HG02973 (cell line): ENCODE results near the gene C1QTNF8.

Experiments
- ATAC-seq: cut with Tn5 transposase; IDR thresholded peaks from one replicate; pipeline ENCODE4 v1.9.1; 2021; ENCODE audit warnings: moderate library complexity; ENCODE audit not compliant: unreplicated experiment

C1QTNF8 gene

DNA sequence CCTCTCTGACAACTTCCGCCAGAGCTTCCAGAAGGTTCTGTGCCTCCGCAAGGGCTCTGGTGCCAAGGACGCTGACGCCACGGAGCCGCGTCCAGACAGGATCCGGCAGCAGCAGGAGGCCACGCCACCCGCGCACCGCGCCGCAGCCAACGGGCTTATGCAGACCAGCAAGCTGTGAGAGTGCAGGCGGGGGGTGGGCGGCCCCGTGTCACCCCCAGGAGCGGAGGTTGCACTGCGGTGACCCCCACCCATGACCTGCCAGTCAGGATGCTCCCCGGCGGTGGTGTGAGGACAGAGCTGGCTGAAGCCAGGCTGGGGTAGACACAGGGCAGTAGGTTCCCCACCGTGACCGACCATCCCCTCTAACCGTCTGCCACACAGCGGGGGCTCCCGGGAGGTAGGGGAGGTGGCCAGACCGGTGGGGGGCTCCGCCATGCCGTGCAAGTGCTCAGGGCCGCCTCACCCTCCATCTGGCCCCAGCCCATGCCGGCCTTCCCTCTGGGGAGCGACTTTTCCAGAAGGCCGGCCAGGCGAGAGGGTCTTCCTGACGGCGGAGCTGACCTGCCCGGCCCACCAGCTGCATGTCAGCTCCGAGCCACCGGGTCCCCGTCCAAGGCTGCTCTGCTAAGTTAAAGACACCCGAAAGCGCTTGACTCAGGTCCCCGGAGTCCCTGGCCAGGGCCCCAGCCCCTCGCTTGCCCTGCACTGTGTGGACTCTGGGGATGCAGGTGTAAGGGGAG is 16.1 kb downstream of the C1QTNF8 start:
- no peak for ATAC-seq

DNA sequence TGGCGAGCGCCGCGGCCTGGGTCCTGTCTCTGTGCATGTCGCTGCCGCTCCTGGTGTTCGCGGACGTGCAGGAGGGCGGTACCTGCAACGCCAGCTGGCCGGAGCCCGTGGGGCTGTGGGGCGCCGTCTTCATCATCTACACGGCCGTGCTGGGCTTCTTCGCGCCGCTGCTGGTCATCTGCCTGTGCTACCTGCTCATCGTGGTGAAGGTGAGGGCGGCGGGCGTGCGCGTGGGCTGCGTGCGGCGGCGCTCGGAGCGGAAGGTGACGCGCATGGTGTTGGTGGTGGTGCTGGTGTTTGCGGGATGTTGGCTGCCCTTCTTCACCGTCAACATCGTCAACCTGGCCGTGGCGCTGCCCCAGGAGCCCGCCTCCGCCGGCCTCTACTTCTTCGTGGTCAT is 16.7 kb downstream of the C1QTNF8 start:
- ATAC-seq = no peak

DNA sequence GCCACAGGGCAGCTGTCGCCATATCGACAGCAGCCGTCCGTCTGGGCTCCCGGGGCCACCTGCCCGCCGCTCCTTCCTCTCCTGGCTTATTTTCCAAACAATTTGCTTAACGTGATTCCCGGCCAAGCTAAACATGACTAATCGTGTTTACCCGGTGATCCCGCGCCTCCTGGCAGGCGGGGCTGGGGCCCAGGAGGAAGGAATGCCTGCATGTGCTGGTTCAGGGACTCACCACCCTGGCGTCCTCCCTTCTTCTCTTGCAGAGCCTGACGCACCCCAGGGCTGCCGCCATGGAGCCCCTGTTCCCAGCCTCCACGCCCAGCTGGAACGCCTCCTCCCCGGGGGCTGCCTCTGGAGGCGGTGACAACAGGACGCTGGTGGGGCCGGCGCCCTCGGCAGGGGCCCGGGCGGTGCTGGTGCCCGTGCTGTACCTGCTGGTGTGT is 17.4 kb downstream of the C1QTNF8 start:
- no peak for ATAC-seq

DNA sequence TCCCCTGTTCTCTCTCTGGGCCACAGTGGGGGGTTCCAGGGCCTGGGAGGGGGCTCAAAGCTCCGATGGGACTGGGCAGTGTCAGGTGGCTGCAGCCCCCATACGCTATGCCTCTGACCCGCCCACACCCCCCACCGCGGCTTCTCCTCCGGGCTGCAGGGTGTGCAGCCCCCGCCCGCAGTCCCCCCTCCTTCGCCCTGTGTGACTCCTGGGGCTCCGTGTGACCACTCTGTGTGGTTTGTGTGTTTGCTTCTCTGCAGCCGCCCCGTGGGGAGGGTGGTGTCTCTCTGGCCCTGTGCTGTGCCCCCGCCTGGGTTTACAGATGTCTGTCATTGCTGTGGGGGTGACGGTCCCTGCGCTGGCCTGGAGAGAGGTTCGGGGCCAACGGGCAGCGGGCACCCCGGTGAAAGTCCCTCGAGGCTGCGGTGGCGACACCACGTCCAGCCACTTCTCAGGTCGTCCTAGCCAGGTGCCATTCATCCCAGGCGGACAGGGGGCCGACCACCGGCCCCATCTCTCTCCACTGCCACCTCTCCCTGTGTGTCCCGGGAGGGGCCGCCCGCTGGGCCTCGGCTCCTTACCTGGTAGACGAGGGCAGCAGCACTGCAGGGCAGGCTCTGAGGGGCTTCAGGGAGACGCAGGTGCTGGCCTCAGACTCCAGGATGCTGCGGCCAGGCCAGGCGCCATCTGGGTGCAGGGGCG is 18.0 kb downstream of the C1QTNF8 start:
- no peak for ATAC-seq

DNA sequence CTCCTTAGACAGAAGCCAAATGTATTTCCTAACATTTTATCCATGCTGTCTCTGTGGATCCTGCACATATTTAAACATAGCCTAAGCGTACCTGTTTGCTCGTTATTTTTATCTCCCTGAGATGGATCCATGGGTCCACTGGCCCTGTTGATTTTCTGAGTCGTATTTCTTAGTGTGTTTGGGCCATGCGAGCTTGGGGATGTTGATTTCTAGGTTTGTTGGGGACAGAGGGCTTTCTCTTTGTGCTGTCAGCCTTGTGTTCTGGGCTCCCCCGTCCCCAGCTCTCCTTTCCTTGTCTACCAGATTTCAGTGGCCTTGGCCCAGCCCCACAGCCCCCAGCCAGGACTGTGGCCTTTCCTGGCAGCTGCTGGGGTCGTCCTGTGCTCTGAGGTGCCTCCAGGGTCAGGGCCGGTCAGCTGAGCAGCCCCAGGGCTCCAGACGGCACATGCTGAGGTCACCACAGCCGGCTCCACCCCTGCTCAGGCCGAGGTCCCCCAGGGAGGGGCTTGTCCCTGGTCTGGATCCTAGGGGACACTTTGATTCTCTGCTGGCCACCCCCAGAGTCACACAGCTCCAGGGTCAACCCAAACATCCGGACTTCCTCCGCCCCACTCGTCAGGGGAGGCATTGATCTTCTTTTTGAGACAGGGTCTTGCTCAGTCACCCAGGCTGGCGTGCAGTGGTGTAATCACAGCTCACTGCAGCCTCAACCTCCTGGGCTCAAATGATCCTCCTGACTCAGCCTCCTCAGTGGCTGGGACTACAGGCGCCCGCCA is 19.1 kb downstream of the C1QTNF8 start:
- no peak for ATAC-seq

DNA sequence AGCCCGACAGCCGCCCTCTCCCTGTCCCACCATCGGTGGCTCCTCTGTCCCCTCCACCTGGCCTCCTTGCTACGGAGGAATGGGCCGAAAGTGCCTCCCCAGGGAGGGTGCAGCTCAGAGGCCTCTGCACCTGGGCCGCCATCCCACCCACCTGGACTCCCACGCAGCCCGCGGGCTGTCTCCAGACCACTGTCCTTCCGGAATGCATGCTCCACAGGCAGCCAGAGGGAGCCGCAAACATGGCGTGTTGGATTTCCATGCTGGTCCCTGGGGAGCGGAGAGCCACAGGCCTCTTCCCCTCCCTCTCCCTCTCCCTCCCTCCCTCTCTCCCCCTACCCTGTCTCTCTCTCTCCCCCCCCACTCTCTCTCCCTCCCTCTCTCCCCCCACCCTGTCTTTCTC is 20.5 kb downstream of the C1QTNF8 start:
- no peak for ATAC-seq

DNA sequence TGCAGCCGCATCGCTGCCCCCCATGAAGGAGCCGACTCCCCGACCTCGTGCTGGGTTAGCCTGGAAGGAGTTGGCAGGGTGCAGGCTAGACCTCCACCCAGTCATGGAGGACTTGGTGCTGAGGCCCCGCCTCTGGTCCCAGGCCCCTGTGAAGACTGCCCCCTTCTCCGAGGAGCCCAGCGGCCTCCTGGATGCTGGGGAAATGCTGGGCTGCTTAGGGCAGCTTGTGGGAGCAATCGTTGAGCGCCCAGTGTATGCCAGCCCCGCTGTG is 21.7 kb downstream of the C1QTNF8 start:
- no peak for ATAC-seq

DNA sequence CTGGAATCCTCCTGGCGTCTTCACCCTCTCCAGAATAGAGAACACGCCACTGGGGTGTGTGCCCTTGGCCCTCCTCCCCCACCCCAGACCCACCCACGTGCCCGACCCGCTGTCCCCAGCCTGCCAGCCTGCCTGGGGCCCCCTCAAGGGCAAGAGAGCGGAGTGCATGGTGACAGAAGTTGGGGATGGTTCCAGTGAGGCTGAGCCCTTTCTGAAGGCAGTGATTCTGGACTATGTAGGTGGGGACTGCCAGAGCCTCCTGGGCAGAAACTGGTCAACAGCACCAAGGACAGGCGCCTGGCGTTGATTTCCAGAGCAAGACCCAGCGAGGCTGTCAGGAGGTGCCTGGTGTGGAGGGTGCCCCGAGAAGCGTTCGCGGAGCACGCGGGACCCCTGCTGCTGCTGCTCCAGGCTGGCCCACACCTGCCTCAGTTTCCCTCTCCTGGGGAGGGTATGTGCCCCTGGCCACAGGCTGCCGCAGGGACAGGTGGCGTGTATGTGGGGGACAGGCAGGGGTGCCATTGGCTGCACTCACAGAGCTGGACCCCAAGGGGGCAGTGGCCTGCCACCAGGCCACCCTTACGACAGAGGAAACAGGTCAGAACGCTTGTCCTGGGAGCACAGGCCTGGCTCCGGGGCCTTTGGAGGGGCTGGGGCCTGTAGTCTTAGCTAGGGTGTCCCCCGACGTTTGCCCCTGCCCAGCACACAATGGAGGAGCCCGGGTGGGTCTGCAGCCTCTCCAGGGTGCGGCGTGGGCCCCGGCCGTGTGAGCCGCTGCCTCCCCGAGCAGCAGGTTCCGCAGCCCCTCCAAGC is 22.3 kb downstream of the C1QTNF8 start:
- no peak for ATAC-seq

DNA sequence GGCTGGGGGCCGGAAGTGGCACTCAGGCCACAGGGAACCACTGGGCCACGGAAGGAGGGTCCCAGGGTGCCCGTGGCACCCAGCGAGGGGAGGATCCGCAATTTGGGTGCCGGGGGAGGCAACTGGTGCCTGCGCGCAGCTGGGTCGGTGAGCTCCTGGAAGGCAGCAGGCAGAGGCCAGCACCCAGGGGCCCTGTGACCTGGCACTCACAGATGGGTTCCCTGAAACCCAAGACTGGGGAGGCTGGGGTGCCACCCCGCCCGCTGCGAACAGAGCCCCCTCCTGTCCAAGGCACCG is 22.8 kb downstream of the C1QTNF8 start:
- ATAC-seq = no peak

DNA sequence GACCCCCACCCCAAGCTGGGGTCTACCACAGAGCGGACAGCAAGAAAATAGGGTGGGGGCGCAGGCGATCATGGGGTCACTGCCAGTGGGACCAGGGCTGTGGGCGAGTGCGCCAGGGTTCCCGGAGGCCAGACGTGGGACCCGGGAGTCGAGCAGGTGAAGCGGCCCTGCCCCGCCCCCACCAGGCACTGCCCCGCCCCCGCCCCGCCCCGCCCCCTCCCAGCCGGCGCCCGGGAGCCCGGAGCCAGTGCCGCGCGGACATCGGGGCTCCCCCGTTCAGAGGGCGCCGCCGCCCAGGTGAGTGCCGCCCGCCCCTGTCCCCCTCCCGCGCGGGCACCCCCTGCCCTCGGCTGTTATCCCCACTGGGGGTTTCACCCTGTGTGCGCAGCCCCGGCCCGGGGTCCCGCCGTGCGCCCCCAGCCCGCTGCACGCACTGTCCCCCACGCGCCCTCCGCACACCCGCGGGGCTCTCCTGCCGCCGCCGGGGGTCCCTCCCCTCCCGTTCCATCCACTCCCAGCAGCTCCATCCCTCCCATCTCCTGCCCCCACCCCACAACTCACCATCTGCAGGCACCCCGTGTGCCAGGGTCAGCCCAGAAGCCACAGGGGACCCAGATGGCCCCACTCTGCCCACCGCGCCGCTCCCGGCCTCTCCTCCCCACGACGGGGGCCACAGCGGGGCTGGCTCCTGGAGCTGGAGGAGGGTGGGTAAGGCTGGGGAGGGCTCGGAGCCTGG is 23.4 kb downstream of the C1QTNF8 start, which contains the start of gene SSTR5:
Gene SSTR5, plus strand, starts transcription at position 222 of the 736 bp plus-strand sequence. CDS start 6,122 bp downstream, outside the sequence.
- no peak for ATAC-seq

DNA sequence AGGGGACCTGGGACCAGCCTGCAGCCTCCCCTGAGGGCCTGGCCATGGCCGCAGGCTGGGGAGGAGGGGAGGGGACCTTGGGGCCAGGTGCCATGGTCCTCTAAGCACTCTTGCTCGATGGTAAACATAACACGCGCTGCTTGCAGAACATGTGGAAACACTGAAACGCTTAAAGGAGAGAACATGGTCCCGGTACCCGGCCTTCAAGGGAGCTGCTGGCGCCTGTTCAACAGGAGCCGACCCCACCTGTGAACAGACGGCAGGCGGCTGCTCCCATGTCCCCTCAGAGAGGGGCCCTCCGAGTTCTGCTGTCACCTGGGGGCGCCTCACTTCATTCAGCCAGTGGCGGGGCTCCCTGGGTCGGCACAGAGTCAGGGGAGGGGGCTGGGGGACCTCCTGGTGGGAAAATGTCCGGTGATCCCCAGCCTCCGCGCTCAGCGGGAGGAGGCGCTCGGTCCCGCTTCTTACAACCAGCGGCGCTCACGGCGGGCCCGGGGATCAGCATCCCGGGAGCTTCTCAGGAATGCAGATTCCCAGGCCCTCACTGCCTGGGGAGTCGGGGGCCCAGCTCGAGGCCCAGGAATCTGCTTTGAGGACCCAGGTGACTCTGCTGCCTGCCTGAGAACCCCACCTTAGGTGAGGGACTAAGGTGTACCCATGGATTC is 24.4 kb downstream of the C1QTNF8 start:
- ATAC-seq = no peak

DNA sequence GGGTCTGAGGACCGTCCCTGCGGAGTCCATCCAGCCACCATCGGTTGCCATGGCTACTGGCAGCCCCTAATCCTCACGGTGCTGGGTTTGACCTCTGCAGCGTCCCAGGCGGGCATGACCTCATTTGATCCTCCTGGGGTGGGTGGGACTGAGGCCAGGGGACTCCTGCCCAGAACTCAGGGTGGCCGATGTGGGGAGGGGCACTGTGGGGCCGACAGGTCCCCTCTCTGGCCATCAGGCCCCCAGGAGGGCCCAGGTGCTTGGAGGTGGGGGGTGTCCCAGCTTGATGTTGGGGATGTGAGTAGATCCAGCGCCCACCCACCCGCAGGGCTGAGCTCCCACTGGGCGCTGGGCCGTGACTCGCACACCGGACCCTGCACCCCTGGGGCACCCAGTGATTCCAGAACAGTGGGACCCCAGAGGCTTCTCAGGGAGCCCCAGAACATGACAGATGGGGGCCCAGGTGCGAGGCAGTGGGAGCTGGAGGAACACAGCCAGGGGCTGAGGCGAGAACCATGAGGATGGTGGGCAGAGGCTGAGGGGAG is 25.1 kb downstream of the C1QTNF8 start:
- ATAC-seq = no peak

DNA sequence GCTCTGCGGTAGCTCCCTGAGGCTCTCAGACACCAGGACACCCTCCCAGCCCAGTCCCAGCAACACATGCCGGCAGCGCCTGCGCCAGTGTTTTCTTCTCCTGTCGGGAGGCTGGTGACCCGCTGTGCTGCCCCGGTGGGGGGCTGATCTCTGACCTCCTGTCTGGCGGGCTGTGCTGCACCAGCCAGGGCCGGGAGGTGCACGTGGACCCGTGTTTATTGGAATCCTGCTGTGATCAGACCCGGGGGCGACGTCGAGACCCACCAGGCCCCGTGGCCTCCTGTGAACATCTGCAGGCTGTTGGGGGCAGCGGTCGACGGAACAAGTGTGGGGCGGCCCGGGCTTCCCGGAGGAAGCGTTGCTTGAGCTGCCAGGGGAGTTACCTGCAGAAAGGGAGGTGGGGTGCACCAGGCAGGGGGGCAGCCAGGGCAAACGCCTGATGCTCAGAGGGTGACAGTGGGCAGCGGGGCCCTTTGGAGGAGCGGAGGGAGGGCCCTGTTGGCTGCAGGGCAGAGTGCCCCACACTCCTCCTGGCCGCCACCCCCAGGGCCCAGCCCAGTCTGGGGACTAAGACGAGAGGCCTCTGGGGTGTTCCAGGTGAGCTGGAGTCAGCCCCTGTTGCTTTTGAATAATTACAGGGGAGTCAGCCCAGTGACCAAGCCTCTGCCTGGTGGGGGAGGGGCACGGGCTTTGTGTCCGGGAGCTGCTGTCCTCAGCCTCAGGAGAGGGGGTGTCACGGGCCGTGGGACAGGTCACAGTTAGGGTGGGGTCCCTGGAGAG is 25.8 kb downstream of the C1QTNF8 start:
- ATAC-seq = no peak

DNA sequence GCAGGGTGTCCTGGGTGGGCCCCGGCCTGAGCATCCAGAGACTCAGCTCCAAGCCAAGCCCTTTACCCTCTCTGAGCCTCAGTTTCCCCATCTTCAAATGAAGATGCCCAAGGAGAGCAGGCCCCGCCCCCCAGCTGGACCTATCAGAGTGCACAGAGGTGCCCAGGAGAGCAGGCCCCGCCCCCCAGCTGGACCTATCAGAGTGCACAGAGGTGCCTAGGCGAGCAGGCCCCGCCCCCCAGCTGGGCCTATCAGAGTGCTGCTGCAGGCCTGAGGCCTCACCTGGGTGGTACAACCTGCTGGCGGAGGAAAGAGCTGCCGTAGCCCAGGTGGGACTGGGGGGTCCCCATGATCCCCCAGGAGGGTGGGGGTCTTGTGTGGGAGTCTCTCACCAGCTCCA is 26.9 kb downstream of the C1QTNF8 start:
- no peak for ATAC-seq

DNA sequence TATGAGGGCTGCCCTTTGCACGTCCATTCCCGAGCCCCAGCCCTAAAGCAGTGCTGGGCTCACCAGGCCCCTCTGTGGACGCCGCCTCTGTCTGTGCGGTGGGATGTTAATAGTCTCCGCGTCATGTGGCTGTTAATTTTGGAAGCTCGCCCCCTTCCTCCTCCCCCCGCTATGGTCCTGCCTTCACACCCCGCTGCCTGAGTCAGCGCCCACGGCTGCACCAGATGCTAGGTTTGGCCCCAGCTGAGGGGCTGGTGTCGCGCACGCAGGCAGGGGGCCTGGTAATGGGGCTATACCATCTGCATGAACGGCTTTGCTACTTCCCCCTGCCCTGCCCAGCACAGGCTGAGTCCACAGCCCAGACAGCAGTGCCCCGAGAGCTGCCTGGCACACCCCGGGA is 27.6 kb downstream of the C1QTNF8 start:
- ATAC-seq = no peak

DNA sequence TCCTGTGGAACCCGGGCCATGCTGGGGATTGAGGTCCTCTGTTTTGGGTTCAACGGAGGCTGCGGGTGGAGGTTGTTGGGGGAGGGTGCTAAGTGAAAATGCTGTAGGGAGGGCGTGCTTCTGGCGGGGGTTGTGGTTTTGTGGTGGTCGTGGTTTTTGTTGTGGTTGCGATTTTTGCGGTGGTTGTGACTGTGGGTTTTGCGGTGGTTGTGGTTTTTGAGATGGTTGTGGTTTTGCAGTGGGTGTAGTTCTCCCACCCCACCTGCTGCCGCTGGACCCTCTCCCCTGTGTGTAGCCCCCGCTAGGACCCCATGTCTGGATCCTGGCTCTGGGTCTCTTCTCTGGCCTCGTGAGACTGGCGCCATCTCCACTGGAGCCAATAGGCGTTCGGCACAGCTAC is 28.4 kb downstream of the C1QTNF8 start:
- ATAC-seq = no peak

DNA sequence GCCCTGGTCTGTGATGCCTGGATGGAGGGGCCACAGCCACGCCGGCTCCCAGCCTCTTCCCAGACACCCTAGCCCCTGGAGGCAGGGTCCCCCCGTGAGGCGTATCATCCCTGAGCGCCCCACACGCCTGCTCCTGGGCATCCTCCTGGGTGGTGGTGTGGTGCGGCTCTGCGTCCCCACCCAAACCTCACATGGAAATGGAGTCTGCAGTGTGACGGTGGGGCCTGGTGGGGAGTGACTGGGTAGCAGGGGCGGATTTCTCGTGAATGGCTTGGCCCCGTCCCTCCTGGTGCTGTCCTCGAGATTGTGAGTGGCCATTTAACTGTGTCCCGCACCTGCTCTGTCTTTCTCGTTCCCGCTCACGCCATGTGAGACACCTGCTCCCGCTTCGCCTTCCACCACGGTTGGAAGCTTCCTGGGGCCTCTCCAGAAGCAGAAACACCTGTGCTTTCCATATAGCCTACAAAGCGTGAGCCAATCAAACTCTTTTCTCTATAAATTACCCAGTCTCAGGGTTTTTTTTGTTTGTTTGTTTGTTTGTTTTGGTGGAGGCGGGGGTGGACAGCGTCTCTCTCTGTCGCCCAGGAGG is 29.4 kb downstream of the C1QTNF8 start:
- no peak for ATAC-seq

DNA sequence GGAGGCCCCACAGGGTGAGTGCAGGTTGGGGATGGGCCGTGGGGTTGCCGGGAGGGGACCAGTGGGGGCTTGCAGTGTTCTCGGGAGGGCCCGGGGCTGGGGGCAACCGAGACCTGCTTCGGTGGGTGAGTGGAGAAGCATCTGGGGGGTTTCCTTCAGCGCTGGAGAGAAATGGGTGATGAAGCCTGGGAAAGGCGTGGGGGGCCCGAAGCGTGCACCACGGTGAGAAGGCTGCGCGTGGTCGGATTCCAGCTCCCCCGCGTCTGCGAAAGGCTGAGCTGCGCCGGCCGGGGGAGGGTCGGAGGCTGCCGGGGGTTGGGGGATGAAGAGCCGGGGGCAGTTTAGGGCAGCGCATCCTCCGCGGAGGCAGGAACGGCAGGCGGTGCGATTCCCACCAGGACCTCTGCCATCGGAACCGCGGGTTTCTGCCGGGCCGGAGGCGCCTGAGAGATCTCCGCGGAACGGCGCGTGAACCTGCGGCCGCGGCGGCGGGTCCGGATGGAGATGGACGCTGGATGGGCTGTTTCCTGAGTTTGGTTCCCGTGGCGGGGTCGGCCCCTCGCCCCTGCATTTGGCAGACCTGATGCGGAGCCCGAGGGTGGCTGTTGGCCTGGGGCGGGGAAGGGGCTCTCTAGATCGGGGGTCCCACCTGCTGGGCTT is 30.4 kb downstream of the C1QTNF8 start:
- no peak for ATAC-seq
